OCI-LY1 (cell line): ENCODE measurements around the gene SART3.

Experiments used
- EZH2 ChIP-seq: fragments of 200-600 bp; sonication (generic), shearing (Covaris generic); IDR thresholded peaks from 2 replicates; pipeline ENCODE4 v1.8.0; 2017; ENCODE audit warnings: borderline replicate concordance, mixed run types, mild to moderate bottlenecking, antibody characterized with exemption, low read length, moderate library complexity, mixed read lengths
- TF ChIP-seq, protein P1 (sequence below): fragments of 200-600 bp; sonication (generic), shearing (Covaris generic); IDR thresholded peaks from 2 replicates; pipeline ENCODE4 v1.5.1; 2017; ENCODE audit warnings: mild to moderate bottlenecking, antibody characterized with exemption, low read length, moderate library complexity, mixed read lengths

DNA sequence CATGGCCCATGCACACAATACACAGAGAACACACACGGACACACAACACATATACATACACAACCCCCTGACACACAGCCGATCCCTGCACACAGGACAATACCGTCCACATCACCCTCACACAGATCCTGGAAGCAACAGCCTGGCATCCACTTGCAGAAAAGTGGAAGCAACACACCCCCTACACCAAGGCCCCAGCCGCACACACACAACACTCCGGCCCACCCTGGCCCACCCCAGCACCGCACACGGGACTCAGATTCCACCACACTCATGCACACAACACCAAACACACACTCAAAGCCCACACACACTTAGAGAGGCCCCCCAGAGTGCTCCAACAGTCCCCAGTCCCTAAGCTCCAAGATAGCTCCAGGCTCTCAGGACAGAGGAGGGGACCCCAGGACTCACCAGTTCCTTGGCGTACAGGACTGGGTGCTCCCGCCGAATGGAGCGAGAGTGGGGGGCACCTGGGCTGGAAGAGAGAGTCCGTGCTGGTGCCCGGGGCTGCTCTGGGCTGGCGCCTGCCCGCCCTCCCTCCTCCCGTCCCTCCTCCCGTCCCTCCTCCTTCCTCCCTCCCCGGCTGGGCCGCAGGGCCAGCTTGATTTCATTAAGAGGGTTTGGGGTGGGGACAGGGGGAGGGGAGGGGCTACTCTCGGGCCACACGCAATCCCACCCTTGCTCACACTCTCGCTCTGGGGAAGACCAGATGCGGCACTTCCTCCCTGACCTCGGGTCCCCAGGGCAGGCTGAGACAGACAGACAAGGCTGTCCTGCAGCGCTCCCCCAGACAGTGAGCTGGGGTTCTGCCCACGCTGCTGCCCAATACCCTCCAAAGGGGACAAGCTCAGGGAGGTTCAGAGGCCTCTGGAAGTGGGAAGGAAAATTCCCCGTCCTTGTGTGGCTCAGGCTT is 36.8 kb upstream of the SART3 start, which contains the start of gene TMEM119:
- TF ChIP-seq, protein P1, sequence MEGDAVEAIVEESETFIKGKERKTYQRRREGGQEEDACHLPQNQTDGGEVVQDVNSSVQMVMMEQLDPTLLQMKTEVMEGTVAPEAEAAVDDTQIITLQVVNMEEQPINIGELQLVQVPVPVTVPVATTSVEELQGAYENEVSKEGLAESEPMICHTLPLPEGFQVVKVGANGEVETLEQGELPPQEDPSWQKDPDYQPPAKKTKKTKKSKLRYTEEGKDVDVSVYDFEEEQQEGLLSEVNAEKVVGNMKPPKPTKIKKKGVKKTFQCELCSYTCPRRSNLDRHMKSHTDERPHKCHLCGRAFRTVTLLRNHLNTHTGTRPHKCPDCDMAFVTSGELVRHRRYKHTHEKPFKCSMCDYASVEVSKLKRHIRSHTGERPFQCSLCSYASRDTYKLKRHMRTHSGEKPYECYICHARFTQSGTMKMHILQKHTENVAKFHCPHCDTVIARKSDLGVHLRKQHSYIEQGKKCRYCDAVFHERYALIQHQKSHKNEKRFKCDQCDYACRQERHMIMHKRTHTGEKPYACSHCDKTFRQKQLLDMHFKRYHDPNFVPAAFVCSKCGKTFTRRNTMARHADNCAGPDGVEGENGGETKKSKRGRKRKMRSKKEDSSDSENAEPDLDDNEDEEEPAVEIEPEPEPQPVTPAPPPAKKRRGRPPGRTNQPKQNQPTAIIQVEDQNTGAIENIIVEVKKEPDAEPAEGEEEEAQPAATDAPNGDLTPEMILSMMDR: no peak
- no peak for TF ChIP-seq EZH2
